GM21381 (cell line): ENCODE data around the gene CUL4B.
"Not testable (repeated sequence)": the region's sequence is repeated elsewhere in the genome, so short reads cannot be mapped to it uniquely, and the experiment has no call there.

Source experiments
- ATAC-seq: cut with Tn5 transposase; IDR thresholded peaks from one replicate; pipeline ENCODE4 v1.9.1; 2021; ENCODE audit warnings: mild to moderate bottlenecking, moderate library complexity; ENCODE audit not compliant: unreplicated experiment

CUL4B gene

DNA sequence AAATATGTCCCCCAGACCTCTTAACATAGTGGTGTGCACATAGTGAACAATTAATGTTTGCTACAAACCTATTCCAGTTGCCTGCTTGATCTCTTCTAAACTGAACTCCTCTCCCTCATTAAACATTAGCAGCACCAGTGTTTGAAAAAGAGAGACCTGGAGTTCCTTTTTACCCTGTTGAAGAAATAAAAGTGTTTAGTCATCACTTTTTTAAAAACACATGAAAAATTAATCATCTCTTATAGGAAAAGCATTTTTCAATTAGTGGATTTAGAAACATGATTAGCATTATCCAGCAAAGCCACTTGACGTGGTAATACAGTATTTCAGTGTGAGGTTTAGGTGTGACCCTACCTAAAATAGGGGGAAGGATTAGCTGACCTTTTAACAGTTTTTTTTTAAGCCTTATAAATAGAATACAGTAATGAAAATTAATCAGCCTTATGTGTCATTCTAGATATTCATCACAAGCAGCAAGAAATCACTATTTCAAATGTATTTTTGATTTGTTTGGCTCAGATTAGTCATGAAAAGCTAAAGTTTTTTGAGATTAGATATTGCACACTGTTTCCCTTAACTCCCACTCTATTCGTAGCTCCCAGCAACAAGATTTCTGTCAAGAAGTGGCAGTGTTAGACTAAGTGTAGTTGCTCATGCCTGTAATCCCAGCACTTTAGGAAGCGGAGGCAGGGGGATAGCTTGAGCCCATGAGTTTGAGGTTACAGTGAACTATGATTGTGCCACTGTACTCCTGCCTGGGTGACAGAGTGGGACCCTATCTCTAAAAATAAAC lies 26.2 kb downstream of the CUL4B start:
- ATAC-seq: no peak

DNA sequence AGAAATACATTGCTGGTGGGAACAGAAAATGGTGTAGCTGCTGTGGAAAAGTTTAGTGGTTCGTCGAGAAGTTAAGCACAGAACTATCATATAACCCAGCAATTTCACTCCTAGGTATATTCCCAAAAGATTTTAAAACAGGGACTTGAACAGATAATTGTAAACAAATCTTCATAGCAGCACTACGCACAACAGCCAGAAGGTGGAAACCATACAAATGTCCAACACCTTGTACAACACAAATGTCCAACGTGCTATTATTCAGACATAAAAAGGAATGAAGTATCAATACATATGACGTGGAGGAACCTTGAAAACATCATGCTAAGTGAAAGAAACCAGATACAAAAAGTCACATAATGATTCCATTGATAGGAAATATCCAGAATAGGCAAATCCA lies 37.9 kb downstream of the CUL4B start:
- no peak for ATAC-seq

GRCh38 chrX:120517936-120518335 lies 42.8 kb downstream of the CUL4B start:
- no peak for ATAC-seq

GRCh38 chrX:120514236-120514635 lies 46.5 kb downstream of the CUL4B start:
- ATAC-seq: no peak

GRCh38 chrX:120512627-120513026 lies 48.1 kb downstream of the CUL4B start:
- no peak for ATAC-seq

GRCh38 chrX:120512222-120512621 lies 48.5 kb downstream of the CUL4B start:
- ATAC-seq: no peak

- ATAC-seq: no peak
These were observed 56.2 kb downstream of the CUL4B start for GRCh38 chrX:120504569-120504968.

DNA sequence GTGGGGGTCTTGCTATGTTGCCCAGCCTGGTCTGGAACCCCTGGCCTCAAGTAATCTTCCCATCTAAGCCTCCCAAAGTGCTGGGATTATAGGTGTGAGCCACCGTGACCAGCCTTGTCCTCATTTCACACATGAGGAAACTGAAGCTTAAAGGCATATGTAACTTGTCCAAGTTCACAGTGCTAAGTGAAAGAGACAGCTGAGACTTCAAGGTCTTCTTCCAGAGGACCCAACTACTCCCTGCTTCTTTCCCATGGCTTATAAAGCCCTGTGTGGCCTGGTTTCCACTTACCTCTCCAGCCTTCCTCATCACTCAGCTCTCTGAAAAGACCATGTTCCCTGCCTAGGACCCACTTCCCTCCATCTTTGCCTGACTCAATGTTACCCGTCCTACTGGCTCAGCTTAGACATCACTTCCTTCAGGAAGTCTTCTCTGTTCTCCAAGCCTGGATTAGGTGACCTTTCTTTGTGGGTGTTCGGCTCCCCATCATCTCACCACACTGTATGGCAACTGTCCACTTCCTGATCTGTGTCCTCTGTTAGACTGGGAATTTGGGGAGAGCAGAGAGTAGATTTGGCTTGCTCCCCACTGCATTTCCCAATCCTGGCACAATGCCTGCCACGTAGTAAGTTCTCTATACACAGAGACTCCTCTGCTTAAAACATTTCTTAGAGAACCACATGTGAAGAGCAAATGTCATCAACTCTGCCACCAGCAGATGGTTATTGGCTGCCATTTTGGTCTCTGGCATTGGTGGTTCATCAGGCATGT lies 61.3 kb downstream of the CUL4B start:
- ATAC-seq: no peak

DNA sequence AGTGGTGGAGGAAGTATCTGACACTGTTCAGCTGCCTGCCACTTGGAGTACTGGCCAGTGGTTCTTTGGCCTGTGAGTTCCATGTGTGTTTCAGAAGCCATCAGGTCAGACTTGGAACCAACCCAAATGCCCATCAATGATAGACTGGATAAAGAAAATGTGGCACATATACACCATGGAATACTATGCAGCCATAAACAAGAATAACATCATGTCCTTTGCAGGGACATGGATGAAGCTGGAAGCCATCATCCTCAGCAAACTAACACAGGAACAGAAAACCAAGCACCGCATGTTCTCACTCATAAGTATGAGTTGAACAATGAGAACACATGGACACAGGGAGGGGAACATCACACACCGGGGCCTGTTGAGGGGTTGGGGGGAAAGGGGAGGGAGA lies 70.6 kb downstream of the CUL4B start:
- ATAC-seq: not testable (repeated sequence)

- no peak for ATAC-seq
These were observed 74.0 kb downstream of the CUL4B start for GRCh38 chrX:120486786-120487185.

DNA sequence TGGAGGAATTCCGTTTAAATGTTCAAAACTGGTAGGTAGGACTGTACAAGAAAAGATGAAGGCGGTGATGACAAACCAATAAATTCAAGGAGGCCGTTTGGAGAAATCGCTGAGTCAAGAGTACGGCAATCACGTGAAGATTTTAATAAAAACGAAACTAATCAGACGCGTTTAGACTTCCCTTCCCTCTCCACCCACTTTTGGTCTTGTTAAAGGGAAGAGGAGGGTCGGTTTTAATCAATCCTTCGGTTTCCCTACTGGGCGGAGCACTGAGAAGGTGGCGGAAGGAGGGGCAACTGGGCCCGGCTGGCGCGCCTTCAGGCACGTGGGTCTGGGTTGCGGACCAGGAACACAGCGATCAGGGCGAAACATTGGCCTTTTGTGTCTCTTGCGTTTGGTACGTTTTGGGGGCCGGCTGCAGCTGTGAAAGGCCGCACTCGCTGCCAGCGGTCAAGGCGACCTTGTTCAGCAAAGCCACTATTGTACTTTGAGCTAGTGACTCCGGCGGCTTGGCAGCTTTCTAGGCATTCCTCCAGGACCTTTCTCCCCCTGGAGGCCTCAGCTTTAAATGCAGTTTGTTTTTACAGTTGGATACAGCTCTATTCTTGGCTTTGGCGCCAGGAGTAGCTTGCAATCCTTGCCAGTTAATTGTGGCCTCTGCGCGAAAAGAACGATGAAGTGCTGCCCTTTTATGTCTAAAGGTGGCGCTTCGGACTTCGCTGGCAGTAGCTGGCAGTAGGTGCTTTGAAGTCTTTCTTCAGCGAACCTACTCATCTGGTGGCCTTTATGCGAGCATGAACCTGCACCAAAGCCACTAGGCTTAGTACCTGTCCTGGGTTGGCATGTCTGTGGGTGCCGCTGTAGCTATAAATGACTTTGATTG lies 74.9 kb downstream of the CUL4B start:
- ATAC-seq: peak; percentile 87

DNA sequence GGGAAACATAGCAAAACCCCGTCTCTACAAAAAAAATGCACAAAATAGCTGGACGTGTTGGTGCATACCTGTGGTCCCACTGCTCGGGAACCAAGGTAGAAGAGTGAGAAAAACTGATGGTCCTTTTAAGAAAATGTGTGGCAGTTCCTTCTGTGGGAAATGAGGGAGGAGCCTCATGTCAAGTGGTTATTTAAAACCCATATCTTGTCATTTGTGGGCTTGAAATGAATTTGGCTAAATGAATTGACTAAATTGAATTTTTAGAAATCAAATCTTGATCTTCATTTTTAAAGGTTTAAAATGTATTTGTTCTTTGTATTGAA lies 75.5 kb downstream of the CUL4B start:
- no peak for ATAC-seq

DNA sequence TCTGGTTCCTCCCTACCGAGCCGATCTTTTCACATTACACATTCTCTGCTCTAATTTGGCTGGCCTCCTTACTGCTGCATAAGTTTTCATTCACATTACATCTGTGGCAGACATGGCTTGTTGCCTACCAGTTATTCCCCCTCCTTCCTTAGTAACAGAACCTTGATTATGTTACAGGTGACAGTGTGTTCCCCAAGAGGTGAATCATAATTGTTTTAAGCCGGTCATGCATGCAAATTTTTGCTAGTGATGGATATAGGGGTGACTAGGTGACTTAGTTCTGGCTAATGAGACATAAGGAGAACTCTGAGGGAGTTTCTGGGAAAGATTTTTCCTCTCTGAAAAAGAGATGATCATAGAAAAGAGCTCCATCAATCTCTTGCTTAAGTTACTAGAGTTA lies 83.3 kb downstream of the CUL4B start:
- no peak for ATAC-seq

DNA sequence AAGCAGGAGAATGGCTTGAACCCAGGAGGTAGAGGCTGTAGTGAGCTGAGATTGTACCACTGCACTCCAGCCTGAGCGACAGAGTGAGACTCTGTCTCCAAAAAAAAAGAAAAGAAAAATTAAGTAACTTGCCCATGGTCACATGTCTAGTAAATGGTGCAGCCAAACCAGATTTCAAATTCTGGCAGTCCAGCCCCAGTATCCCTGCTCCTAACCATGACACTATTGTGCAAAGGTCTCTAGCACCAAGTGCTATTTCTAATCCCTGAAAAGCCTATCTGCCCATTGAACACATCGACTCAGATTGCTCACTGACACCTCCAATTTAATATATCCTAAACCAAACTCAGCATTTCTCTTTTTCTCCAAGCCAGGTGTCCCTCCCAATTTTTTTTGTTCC lies 84.0 kb downstream of the CUL4B start:
- ATAC-seq: no peak

GRCh38 chrX:120475447-120475846 lies 85.3 kb downstream of the CUL4B start:
- ATAC-seq: not testable (repeated sequence)
